ENCODE data around the gene PTPN4.
"Not testable (repeated sequence)": the region's sequence is repeated elsewhere in the genome, so short reads cannot be mapped to it uniquely, and the experiment has no call there.

Gene PTPN4

GRCh38 chr2:119947535-119947934 is 187.8 kb downstream of the PTPN4 start:
- Histone ChIP-seq H3K27me3 (replicated peaks; ENCODE audit: control insufficient read depth, insufficient read depth, low read length, poor library complexity, severe bottlenecking) (no peaks in the 10 kb centered on the region), H3K36me3 (ENCODE audit: control insufficient read depth, insufficient read depth, low read length) (peaks cover 57% of the 10 kb centered on the region), H3K9me3 (ENCODE audit: control insufficient read depth, low read length) (no peaks in the 10 kb centered on the region), H3K4me3 (ENCODE audit: insufficient read depth, low read depth, low read length, poor library complexity, severe bottlenecking) (no peak overlapping the region), H3K27ac (ENCODE audit: insufficient read depth, low read length, poor library complexity, severe bottlenecking) (no peak overlapping the region), H3K4me1 (ENCODE audit: control insufficient read depth, insufficient read depth, low read length, poor library complexity, severe bottlenecking) (no peaks in the 10 kb centered on the region)
- DNase-seq: no peak

- no peak for DNase-seq
- Histone ChIP-seq H3K4me1 (ENCODE audit: control insufficient read depth, insufficient read depth, low read length, poor library complexity, severe bottlenecking) (no peaks in the 10 kb centered on the region), H3K27ac (ENCODE audit: insufficient read depth, low read length, poor library complexity, severe bottlenecking) (no peak overlapping the region), H3K27me3 (replicated peaks; ENCODE audit: control insufficient read depth, insufficient read depth, low read length, poor library complexity, severe bottlenecking) (no peaks in the 10 kb centered on the region), H3K36me3 (ENCODE audit: control insufficient read depth, insufficient read depth, low read length) (peaks cover 55% of the 10 kb centered on the region), H3K9me3 (ENCODE audit: control insufficient read depth, low read length) (no peaks in the 10 kb centered on the region), H3K4me3 (ENCODE audit: insufficient read depth, low read depth, low read length, poor library complexity, severe bottlenecking) (no peak overlapping the region)
These were observed 191.2 kb downstream of the PTPN4 start for GRCh38 chr2:119950966-119951365.

GRCh38 chr2:119958670-119959268 is 199.0 kb downstream of the PTPN4 start:
- no peak for DNase-seq
- Histone ChIP-seq H3K27me3 (replicated peaks; ENCODE audit: control insufficient read depth, insufficient read depth, low read length, poor library complexity, severe bottlenecking) (no peaks in the 10 kb centered on the region), H3K9me3 (ENCODE audit: control insufficient read depth, low read length) (no peaks in the 10 kb centered on the region), H3K36me3 (ENCODE audit: control insufficient read depth, insufficient read depth, low read length) (peaks cover 78% of the 10 kb centered on the region), H3K4me1 (ENCODE audit: control insufficient read depth, insufficient read depth, low read length, poor library complexity, severe bottlenecking) (no peaks in the 10 kb centered on the region), H3K4me3 (ENCODE audit: insufficient read depth, low read depth, low read length, poor library complexity, severe bottlenecking) (no peak overlapping the region), H3K27ac (ENCODE audit: insufficient read depth, low read length, poor library complexity, severe bottlenecking) (no peak overlapping the region)

- no peak overlapping the region for H3K27ac ChIP-seq (ENCODE audit: insufficient read depth, low read length, poor library complexity, severe bottlenecking)
- no peak for DNase-seq
- H3K27me3 ChIP-seq (replicated peaks; ENCODE audit: control insufficient read depth, insufficient read depth, low read length, poor library complexity, severe bottlenecking): no peaks in the 10 kb centered on the region
- H3K4me3 ChIP-seq (ENCODE audit: insufficient read depth, low read depth, low read length, poor library complexity, severe bottlenecking): no peak overlapping the region
- H3K36me3 ChIP-seq (ENCODE audit: control insufficient read depth, insufficient read depth, low read length): peaks cover 89% of the 10 kb centered on the region
- no peaks in the 10 kb centered on the region for H3K4me1 ChIP-seq (ENCODE audit: control insufficient read depth, insufficient read depth, low read length, poor library complexity, severe bottlenecking)
- no peaks in the 10 kb centered on the region for H3K9me3 ChIP-seq (ENCODE audit: control insufficient read depth, low read length)
These were observed 201.1 kb downstream of the PTPN4 start for GRCh38 chr2:119960821-119961220.

- H3K9me3 ChIP-seq (ENCODE audit: control insufficient read depth, low read length): no peaks in the 10 kb centered on the region
These were observed 222.2 kb downstream of the PTPN4 start for GRCh38 chr2:119981896-119982295.

GRCh38 chr2:119982506-119982905 is 222.8 kb downstream of the PTPN4 start:
- no peak overlapping the region for H3K27ac ChIP-seq (ENCODE audit: insufficient read depth, low read length, poor library complexity, severe bottlenecking)
- H3K27me3 ChIP-seq (replicated peaks; ENCODE audit: control insufficient read depth, insufficient read depth, low read length, poor library complexity, severe bottlenecking): no peaks in the 10 kb centered on the region
- no peaks in the 10 kb centered on the region for H3K4me1 ChIP-seq (ENCODE audit: control insufficient read depth, insufficient read depth, low read length, poor library complexity, severe bottlenecking)
- peaks cover 4% of the 10 kb centered on the region for H3K36me3 ChIP-seq (ENCODE audit: control insufficient read depth, insufficient read depth, low read length)
- H3K9me3 ChIP-seq (ENCODE audit: control insufficient read depth, low read length): no peaks in the 10 kb centered on the region
- DNase-seq: no peak
- no peak overlapping the region for H3K4me3 ChIP-seq (ENCODE audit: insufficient read depth, low read depth, low read length, poor library complexity, severe bottlenecking)

More at GRCh38 chr2:119981896-119982295, 222.2 kb downstream of the PTPN4 start:
- Histone ChIP-seq H3K4me1 (ENCODE audit: control insufficient read depth, insufficient read depth, low read length, poor library complexity, severe bottlenecking) (no peaks in the 10 kb centered on the region), H3K36me3 (ENCODE audit: control insufficient read depth, insufficient read depth, low read length) (peaks cover 10% of the 10 kb centered on the region), H3K4me3 (ENCODE audit: insufficient read depth, low read depth, low read length, poor library complexity, severe bottlenecking) (no peak overlapping the region), H3K27ac (ENCODE audit: insufficient read depth, low read length, poor library complexity, severe bottlenecking) (no peak overlapping the region), H3K27me3 (replicated peaks; ENCODE audit: control insufficient read depth, insufficient read depth, low read length, poor library complexity, severe bottlenecking) (no peaks in the 10 kb centered on the region)
- no peak for DNase-seq

GRCh38 chr2:119983108-119983507 is 223.4 kb downstream of the PTPN4 start:
- H3K4me3 ChIP-seq (ENCODE audit: insufficient read depth, low read depth, low read length, poor library complexity, severe bottlenecking): no peak overlapping the region
- no peak for DNase-seq
- H3K27me3 ChIP-seq (replicated peaks; ENCODE audit: control insufficient read depth, insufficient read depth, low read length, poor library complexity, severe bottlenecking): no peaks in the 10 kb centered on the region
- no peaks in the 10 kb centered on the region for H3K9me3 ChIP-seq (ENCODE audit: control insufficient read depth, low read length)
- no peaks in the 10 kb centered on the region for H3K4me1 ChIP-seq (ENCODE audit: control insufficient read depth, insufficient read depth, low read length, poor library complexity, severe bottlenecking)
- no peaks in the 10 kb centered on the region for H3K36me3 ChIP-seq (ENCODE audit: control insufficient read depth, insufficient read depth, low read length)
- H3K27ac ChIP-seq (ENCODE audit: insufficient read depth, low read length, poor library complexity, severe bottlenecking): no peak overlapping the region

- Histone ChIP-seq H3K4me3 (ENCODE audit: insufficient read depth, low read depth, low read length, poor library complexity, severe bottlenecking) (no peak overlapping the region), H3K9me3 (ENCODE audit: control insufficient read depth, low read length) (no peaks in the 10 kb centered on the region), H3K27ac (ENCODE audit: insufficient read depth, low read length, poor library complexity, severe bottlenecking) (no peak overlapping the region), H3K36me3 (ENCODE audit: control insufficient read depth, insufficient read depth, low read length) (no peaks in the 10 kb centered on the region), H3K4me1 (ENCODE audit: control insufficient read depth, insufficient read depth, low read length, poor library complexity, severe bottlenecking) (no peaks in the 10 kb centered on the region), H3K27me3 (replicated peaks; ENCODE audit: control insufficient read depth, insufficient read depth, low read length, poor library complexity, severe bottlenecking) (no peaks in the 10 kb centered on the region)
- DNase-seq: no peak
These were observed 236.4 kb downstream of the PTPN4 start for GRCh38 chr2:119996148-119996547.

- DNase-seq; H3K27me3 ChIP-seq (replicated peaks; ENCODE audit: control insufficient read depth, insufficient read depth, low read length, poor library complexity, severe bottlenecking); H3K4me3 ChIP-seq (ENCODE audit: insufficient read depth, low read depth, low read length, poor library complexity, severe bottlenecking); H3K9me3 ChIP-seq (ENCODE audit: control insufficient read depth, low read length); H3K4me1 ChIP-seq (ENCODE audit: control insufficient read depth, insufficient read depth, low read length, poor library complexity, severe bottlenecking); H3K36me3 ChIP-seq (ENCODE audit: control insufficient read depth, insufficient read depth, low read length); H3K27ac ChIP-seq (ENCODE audit: insufficient read depth, low read length, poor library complexity, severe bottlenecking): not testable (repeated sequence)
These were observed 237.5 kb downstream of the PTPN4 start for GRCh38 chr2:119996896-119997891.

- DNase-seq: no peak
- Histone ChIP-seq H3K4me3 (ENCODE audit: insufficient read depth, low read depth, low read length, poor library complexity, severe bottlenecking) (no peak overlapping the region), H3K4me1 (ENCODE audit: control insufficient read depth, insufficient read depth, low read length, poor library complexity, severe bottlenecking) (no peaks in the 10 kb centered on the region), H3K9me3 (ENCODE audit: control insufficient read depth, low read length) (no peaks in the 10 kb centered on the region), H3K27ac (ENCODE audit: insufficient read depth, low read length, poor library complexity, severe bottlenecking) (no peak overlapping the region), H3K36me3 (ENCODE audit: control insufficient read depth, insufficient read depth, low read length) (no peaks in the 10 kb centered on the region), H3K27me3 (replicated peaks; ENCODE audit: control insufficient read depth, insufficient read depth, low read length, poor library complexity, severe bottlenecking) (no peaks in the 10 kb centered on the region)
These were observed 241.7 kb downstream of the PTPN4 start for GRCh38 chr2:120001471-120001870.
